ENCODE results near the gene ITGB7. TPM values are rescaled to one million over a fixed set of nuclear protein-coding genes. Genes with fewer than 3 reads are reported as not detected.
A peak's percentile ranks its signal among the peaks of the same experiment; 100 is the strongest.

Gene ITGB7
- total RNA-seq, 2 experiments from 2014 or later: 166 to 180 TPM

DNA sequence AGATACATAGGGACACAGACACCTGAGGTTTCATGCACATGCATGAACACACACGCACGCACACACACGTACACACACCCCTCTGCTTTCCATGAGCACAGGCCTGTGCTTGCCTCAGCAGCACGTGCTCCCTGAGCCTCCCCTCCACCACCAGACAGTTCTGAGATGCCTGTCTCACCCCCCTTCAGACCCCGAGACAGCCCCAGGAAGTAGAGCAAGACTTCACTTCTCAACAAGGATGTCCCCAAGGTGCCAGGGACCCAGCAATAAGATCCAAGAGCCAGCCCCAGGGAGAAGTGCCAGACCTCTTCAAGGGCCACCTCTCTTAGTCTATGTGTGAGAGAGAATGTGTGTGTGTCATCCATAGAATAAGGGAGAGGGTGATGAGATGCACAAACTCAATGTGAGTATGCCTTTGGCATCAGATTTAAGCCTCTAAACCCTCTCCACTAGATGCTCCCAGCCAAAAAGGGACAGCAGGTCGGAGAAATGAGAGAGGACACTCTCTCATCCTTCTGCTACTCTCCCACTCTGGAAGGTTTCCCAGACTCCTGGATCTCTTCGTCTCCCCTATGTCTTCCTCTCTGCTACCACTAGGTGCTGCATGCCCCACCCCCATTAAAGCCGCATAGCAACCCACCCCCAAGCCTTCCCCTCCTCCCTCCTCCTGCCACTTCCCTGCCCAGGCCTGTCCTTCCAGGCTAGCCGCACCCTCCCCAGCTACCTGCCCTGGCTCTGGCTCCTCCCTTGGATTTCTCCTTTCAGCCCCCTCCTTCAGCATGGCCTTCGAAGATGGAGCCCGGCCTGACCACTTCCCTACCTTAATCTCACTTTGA is 17.2 kb upstream of the ITGB7 start:
- Mint-ChIP-seq H3K27me3 (no peaks in the 10 kb centered on the region), H3K4me3 (peak overlapping the region; percentile 77), H3K9me3 (no peaks in the 10 kb centered on the region), H3K36me3 (ENCODE audit: low read depth) (peaks cover 11% of the 10 kb centered on the region), H3K27ac (peak overlapping the region; percentile 82), H3K4me1 (ENCODE audit: low read depth) (peaks cover 82% of the 10 kb centered on the region)
- CTCF ChIA-PET: interaction anchor here (1.3 kb wide), 1 partner anchor 11 kb away, joined by 4 read pairs; no protein-coding TSS in a partner anchor
- intact Hi-C loops (cut with DNase I, micrococcal nuclease): loop anchor here in 1 of 2 experiments (5.0 kb wide), 2 partner anchors 42 to 43 kb away; partner anchors contain the start of genes CSAD, ESPL1 and ZNF740
- Histone ChIP-seq H3K36me3 (ENCODE audit: insufficient read depth, low read length) (peaks cover 11% of the 10 kb centered on the region), H3K4me3 (ENCODE audit: low read length) (peak overlapping the region; percentile 4), H3K27me3 (ENCODE audit: control insufficient read depth in 1 of 2, insufficient read depth in 2 of 2, low read length in 2 of 2) (no peaks in the 10 kb centered on the region), H3K4me1 (ENCODE audit: insufficient read depth, low read length) (peaks cover 77% of the 10 kb centered on the region), H3K9me3 (ENCODE audit: control insufficient read depth in 1 of 2, insufficient read depth in 1 of 2, low read length in 2 of 2) (no peaks in the 10 kb centered on the region), H3K27ac (ENCODE audit: low read depth in 1 of 2, low read length in 2 of 2) (peak overlapping the region; percentile 39 to 68)
- POLR2A ChIA-PET: interaction anchor here (0.7 to 1.7 kb wide), 5 partner anchors 9 to 45 kb away, joined by 3 to 6 read pairs (median 5); partner anchors contain the start of genes CSAD and ZNF740
- DNase-seq (peak in 1 of 14 experiments; percentile 27), ATAC-seq (ENCODE audit: poor library complexity) (no peak)
- TF ChIP-seq, protein P1, sequence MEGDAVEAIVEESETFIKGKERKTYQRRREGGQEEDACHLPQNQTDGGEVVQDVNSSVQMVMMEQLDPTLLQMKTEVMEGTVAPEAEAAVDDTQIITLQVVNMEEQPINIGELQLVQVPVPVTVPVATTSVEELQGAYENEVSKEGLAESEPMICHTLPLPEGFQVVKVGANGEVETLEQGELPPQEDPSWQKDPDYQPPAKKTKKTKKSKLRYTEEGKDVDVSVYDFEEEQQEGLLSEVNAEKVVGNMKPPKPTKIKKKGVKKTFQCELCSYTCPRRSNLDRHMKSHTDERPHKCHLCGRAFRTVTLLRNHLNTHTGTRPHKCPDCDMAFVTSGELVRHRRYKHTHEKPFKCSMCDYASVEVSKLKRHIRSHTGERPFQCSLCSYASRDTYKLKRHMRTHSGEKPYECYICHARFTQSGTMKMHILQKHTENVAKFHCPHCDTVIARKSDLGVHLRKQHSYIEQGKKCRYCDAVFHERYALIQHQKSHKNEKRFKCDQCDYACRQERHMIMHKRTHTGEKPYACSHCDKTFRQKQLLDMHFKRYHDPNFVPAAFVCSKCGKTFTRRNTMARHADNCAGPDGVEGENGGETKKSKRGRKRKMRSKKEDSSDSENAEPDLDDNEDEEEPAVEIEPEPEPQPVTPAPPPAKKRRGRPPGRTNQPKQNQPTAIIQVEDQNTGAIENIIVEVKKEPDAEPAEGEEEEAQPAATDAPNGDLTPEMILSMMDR (IDR thresholded peaks at IDR 0.05): no peak

DNA sequence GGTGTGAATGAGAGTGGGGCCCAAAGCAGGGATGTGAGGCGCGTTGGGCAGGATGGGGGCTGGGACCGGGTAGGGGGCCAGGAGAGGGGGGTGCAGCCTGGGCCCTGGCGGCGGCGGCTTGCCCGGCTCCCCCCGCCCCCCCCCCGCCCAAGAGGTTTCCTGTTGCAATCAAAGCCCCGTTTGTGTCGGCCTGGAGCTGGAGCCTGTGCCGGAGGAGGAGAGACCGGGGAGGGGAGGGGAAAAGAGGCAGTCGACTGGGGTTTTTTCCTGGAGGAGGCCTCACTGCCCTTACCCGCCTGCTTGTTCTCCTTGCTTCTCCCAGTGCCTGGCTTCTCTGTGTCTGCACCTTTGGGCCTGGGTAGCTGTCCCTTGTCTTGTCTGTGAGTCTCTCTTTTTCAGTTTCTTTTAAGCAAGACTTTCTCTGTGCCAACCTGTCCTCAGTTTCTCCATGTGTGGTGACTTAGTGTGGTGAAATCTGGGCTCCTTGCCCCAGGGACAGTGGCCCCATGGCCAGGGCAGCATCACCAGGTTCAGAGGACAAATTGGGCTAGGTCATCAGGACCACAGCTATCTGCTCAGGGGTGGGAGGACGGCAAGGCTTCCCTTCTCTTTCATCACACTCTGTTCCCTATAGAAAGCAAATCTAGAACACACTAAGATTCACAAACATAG is 16.5 kb upstream of the ITGB7 start:
- Mint-ChIP-seq H3K27ac (peak overlapping the region; percentile 82), H3K4me1 (ENCODE audit: low read depth) (peaks cover 82% of the 10 kb centered on the region), H3K36me3 (ENCODE audit: low read depth) (peaks cover 16% of the 10 kb centered on the region), H3K4me3 (peak overlapping the region; percentile 78), H3K9me3 (no peaks in the 10 kb centered on the region), H3K27me3 (no peaks in the 10 kb centered on the region)
- ATAC-seq (ENCODE audit: poor library complexity) (no peak), DNase-seq (peak in 10 of 14 experiments; percentile 25 to 76 (median 42))
- H3K36me3 ChIP-seq (ENCODE audit: insufficient read depth, low read length): peaks cover 11% of the 10 kb centered on the region
- H3K27me3 ChIP-seq (ENCODE audit: control insufficient read depth in 1 of 2, insufficient read depth in 2 of 2, low read length in 2 of 2): no peaks in the 10 kb centered on the region
- CTCF ChIA-PET: no interaction called here
- H3K9me3 ChIP-seq (ENCODE audit: control insufficient read depth in 1 of 2, insufficient read depth in 1 of 2, low read length in 2 of 2): no peaks in the 10 kb centered on the region
- TF ChIP-seq, protein P1 (IDR thresholded peaks at IDR 0.05): no peak
- POLR2A ChIA-PET: interaction anchor here (0.7 to 1.7 kb wide), 6 partner anchors 9 to 72 kb away, joined by 3 to 6 read pairs (median 5); partner anchors contain the start of genes CSAD, PFDN5 and ZNF740
- H3K27ac ChIP-seq (ENCODE audit: low read depth in 1 of 2, low read length in 2 of 2): peak overlapping the region; percentile 64 to 68
- H3K4me3 ChIP-seq (ENCODE audit: low read length): peak overlapping the region; percentile 4
- intact Hi-C loops (cut with DNase I, micrococcal nuclease): loop anchor here in 1 of 2 experiments (5.0 kb wide), 2 partner anchors 41 to 44 kb away; partner anchors contain the start of genes CSAD, ESPL1 and ZNF740
- peaks cover 75% of the 10 kb centered on the region for H3K4me1 ChIP-seq (ENCODE audit: insufficient read depth, low read length)

DNA sequence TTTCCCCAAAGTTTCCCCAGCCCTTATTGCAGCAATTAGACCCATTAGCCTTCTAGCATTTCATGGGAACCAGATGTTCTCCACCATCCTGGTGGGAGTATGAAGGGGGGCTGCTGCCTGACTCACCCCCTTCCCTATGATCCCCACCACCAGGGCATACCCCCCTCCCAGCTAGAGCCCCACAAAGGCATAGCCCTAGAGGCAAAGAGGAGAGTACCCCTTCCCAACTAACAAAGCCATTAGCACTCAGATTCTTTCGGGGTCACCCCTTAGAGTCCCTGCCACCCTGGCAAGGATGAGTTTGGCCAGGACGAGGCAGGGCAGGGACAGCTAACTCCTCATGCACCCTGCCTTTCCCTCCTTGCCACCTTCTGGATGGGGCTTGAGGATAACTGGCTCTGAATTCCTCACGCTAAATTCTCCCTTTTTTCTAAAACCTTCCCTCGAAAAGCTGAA is 15.8 kb upstream of the ITGB7 start:
- peaks cover 78% of the 10 kb centered on the region for H3K4me1 ChIP-seq (ENCODE audit: insufficient read depth, low read length)
- no peak overlapping the region for H3K4me3 ChIP-seq (ENCODE audit: low read length)
- H3K36me3 Mint-ChIP-seq (ENCODE audit: low read depth): peaks cover 20% of the 10 kb centered on the region
- DNase-seq: no peak
- TF ChIP-seq, protein P1 (IDR thresholded peaks at IDR 0.05): no peak
- H3K9me3 Mint-ChIP-seq: no peaks in the 10 kb centered on the region
- peak overlapping the region; percentile 82 for H3K27ac Mint-ChIP-seq
- no peaks in the 10 kb centered on the region for H3K27me3 ChIP-seq (ENCODE audit: control insufficient read depth in 1 of 2, insufficient read depth in 2 of 2, low read length in 2 of 2)
- ChIA-PET CTCF (no interaction called here), POLR2A (interaction anchor here (0.7 to 1.7 kb wide), 7 partner anchors 9 to 72 kb away, joined by 3 to 6 read pairs (median 5); partner anchors contain the start of genes CSAD, PFDN5 and ZNF740)
- H3K4me1 Mint-ChIP-seq (ENCODE audit: low read depth): peaks cover 82% of the 10 kb centered on the region
- intact Hi-C loops (cut with DNase I, micrococcal nuclease): loop anchor here in 1 of 2 experiments (1.0 to 5.0 kb wide), 3 partner anchors 9 to 44 kb away; partner anchors contain the start of genes CSAD, ESPL1, RARG and ZNF740
- H3K27ac ChIP-seq (ENCODE audit: low read depth in 1 of 2, low read length in 2 of 2): peak overlapping the region; percentile 64 to 68
- no peaks in the 10 kb centered on the region for H3K27me3 Mint-ChIP-seq
- peak overlapping the region; percentile 78 for H3K4me3 Mint-ChIP-seq
- H3K36me3 ChIP-seq (ENCODE audit: insufficient read depth, low read length): peaks cover 11% of the 10 kb centered on the region
- no peaks in the 10 kb centered on the region for H3K9me3 ChIP-seq (ENCODE audit: control insufficient read depth in 1 of 2, insufficient read depth in 1 of 2, low read length in 2 of 2)
- ATAC-seq (ENCODE audit: poor library complexity): no peak

All from CD4-positive, alpha-beta T cell (primary cell).